OCI-LY3 (cell line): ENCODE data around the gene SORBS1.

Experiments used
- H2AFZ ChIP-seq: fragments of 200-600, 300-600 bp; shearing (Covaris generic); 2 replicates; pipeline ENCODE4 v1.6.0; 2014; ENCODE audit warnings: antibody characterized with exemption, low read depth, low read length
- H3K27ac ChIP-seq: fragments of 200-600, 300-600 bp; sonication (generic); 2 replicates; pipeline ENCODE4 v1.5.1; 2014; ENCODE audit warnings: mild to moderate bottlenecking, low read length, moderate library complexity, mixed read lengths
- H3K27me3 ChIP-seq: fragments of 200-600, 300-600 bp; sonication (generic); 2 replicates; pipeline ENCODE4 v1.6.1; 2014; ENCODE audit warnings: low read depth, low read length, mixed read lengths
- H3K36me3 ChIP-seq: fragments of 200-600, 300-600 bp; sonication (generic); replicated peaks from 2 replicates; pipeline ENCODE3; 2014; ENCODE audit warnings: low read depth, low read length, mixed read lengths
- H3K4me1 ChIP-seq: fragments of 300-600, 200-600 bp; sonication (generic); 2 replicates; pipeline ENCODE4 v1.6.1; 2014; ENCODE audit warnings: low read length, mixed read lengths
- H3K4me2 ChIP-seq: fragments of 200-600, 300-600 bp; sonication (generic); 2 replicates; pipeline ENCODE4 v1.6.1; 2014; ENCODE audit warnings: low read length, mixed read lengths
- H3K4me3 ChIP-seq: fragments of 300-600, 200-600 bp; sonication (generic); 2 replicates; pipeline ENCODE4 v1.5.1; 2014; ENCODE audit warnings: antibody characterized with exemption, mild to moderate bottlenecking, low read length, moderate library complexity
- H3K79me2 ChIP-seq: fragments of 300-600, 200-600 bp; shearing (Covaris generic); 2 replicates; pipeline ENCODE4 v1.6.1; 2014; ENCODE audit warnings: mild to moderate bottlenecking, low read length, mixed read lengths
- H3K9ac ChIP-seq: fragments of 300-600, 200-600 bp; shearing (Covaris generic); 2 replicates; pipeline ENCODE4 v1.6.0; 2014; ENCODE audit warnings: mild to moderate bottlenecking, low read length, moderate library complexity
- H3K9me3 ChIP-seq: fragments of 200-600, 300-600 bp; shearing (Covaris generic); 2 replicates; pipeline ENCODE4 v1.6.1; 2014; ENCODE audit warnings: low read length, mixed read lengths; ENCODE audit not compliant: insufficient read depth
- H4K20me1 ChIP-seq: fragments of 200-600, 300-600 bp; sonication (generic); 2 replicates; pipeline ENCODE4 v1.6.1; 2016; ENCODE audit warnings: low read length, mixed read lengths; ENCODE audit not compliant: insufficient read depth
- EZH2phosphoT487 ChIP-seq: fragments of 200-600 bp; shearing (Covaris generic); IDR thresholded peaks from 2 replicates; pipeline ENCODE4 v1.6.1; 2018; ENCODE audit warnings: antibody characterized with exemption, mixed run types, low read depth
- TF ChIP-seq, protein P1 (sequence below): fragments of 200-600, 300-600 bp; sonication (generic); IDR thresholded peaks from 2 replicates; pipeline ENCODE4 v1.5.1; 2014; ENCODE audit warnings: antibody characterized with exemption, low read length, low read depth

SORBS1 gene

DNA sequence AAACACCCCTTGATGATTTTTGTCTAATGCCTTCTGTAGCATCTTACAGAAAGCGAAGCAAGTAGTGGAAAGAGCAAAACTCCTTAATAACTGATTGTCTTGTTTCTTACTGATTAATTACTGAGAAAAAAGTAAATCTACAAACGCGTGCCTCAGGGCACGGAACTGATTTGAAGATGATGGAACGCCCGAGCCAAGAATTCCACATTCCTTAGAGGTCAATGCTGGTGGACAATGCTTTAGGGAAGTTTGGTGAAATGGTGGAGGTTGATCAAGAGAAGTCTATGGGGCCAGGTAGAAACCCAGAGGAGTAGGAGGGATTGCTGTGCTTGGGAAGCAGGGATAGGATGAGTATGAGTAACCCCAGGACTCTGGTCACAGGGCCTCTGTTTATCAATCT is 5.0 kb upstream of the SORBS1 start:
- Histone ChIP-seq H3K4me1 (0 out of 2 replicates have a peak, but pooled peaks cover 4% of the 10 kb centered on the region), H3K9me3 (no peaks in the 10 kb centered on the region), H3K36me3 (no peaks in the 10 kb centered on the region), H3K9ac (no peak overlapping the region), H3K4me2 (no peak overlapping the region), H4K20me1 (no peaks in the 10 kb centered on the region), H3K27ac (no peak overlapping the region), H2AFZ (no peak overlapping the region), H3K79me2 (no peaks in the 10 kb centered on the region), H3K4me3 (no peak overlapping the region), H3K27me3 (no peaks in the 10 kb centered on the region)
- TF ChIP-seq, protein P1, sequence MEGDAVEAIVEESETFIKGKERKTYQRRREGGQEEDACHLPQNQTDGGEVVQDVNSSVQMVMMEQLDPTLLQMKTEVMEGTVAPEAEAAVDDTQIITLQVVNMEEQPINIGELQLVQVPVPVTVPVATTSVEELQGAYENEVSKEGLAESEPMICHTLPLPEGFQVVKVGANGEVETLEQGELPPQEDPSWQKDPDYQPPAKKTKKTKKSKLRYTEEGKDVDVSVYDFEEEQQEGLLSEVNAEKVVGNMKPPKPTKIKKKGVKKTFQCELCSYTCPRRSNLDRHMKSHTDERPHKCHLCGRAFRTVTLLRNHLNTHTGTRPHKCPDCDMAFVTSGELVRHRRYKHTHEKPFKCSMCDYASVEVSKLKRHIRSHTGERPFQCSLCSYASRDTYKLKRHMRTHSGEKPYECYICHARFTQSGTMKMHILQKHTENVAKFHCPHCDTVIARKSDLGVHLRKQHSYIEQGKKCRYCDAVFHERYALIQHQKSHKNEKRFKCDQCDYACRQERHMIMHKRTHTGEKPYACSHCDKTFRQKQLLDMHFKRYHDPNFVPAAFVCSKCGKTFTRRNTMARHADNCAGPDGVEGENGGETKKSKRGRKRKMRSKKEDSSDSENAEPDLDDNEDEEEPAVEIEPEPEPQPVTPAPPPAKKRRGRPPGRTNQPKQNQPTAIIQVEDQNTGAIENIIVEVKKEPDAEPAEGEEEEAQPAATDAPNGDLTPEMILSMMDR: no peak
- TF ChIP-seq EZH2phosphoT487: no peak

DNA sequence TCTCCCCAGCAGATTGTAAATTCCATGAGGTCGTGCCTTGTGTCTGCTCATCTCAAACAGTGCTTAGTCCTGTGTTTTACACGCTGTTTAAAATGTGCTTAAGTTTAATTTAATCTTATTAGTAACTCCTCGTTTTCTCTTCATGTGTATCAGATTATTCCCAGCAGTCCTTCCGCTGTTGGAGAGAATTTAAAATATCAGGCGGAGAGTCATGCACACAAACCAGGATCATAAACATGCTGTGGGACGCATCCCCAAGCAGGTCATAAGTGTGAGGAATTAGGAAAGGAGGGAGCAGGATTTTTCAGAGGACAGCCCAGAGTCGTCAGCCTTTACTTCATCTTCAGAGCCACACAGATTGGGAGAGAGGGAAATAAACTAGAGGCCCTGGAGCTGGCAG is 4.2 kb upstream of the SORBS1 start:
- Histone ChIP-seq H3K9ac (no peak overlapping the region), H3K4me1 (0 out of 2 replicates have a peak, but pooled peaks cover 6% of the 10 kb centered on the region), H4K20me1 (no peaks in the 10 kb centered on the region), H3K79me2 (no peaks in the 10 kb centered on the region), H3K4me2 (no peak overlapping the region), H3K27me3 (no peaks in the 10 kb centered on the region), H3K4me3 (no peak overlapping the region), H3K27ac (no peak overlapping the region), H3K9me3 (no peaks in the 10 kb centered on the region), H2AFZ (no peak overlapping the region), H3K36me3 (no peaks in the 10 kb centered on the region)
- TF ChIP-seq, protein P1: no peak
- TF ChIP-seq EZH2phosphoT487: no peak

DNA sequence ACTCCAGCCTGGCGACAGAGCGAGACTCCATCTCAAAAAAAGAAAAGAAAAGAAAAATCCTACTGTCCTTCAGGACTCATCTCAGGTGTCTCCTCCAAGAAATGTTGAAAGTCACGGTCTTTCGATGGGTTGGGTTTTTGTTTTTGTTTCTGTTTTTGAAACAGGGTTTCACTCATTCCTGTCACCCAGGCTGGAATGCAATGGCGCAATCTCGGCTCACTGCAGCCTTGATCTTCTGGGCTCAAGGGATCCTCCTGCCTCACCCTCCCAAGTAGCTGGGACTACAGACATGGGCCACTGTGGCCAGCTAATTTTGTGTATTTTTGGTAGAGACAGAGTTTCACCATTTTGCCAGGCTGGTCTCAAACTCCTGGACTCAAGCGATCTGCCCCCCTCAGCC is 3.1 kb upstream of the SORBS1 start:
- Histone ChIP-seq H3K27ac (no peak overlapping the region), H3K4me1 (0 out of 2 replicates have a peak, but pooled peaks cover 7% of the 10 kb centered on the region), H3K36me3 (no peaks in the 10 kb centered on the region), H3K4me3 (no peak overlapping the region), H2AFZ (no peak overlapping the region), H3K79me2 (no peaks in the 10 kb centered on the region), H3K27me3 (0 out of 2 replicates have a peak, but pooled peaks cover 4% of the 10 kb centered on the region), H4K20me1 (no peaks in the 10 kb centered on the region), H3K4me2 (no peak overlapping the region), H3K9me3 (no peaks in the 10 kb centered on the region), H3K9ac (no peak overlapping the region)
- TF ChIP-seq, protein P1: no peak
- no peak for TF ChIP-seq EZH2phosphoT487

GRCh38 chr10:95562341-95562965 is 1.3 kb upstream of the SORBS1 start:
- H3K4me1 ChIP-seq: 0 out of 2 replicates have a peak, but pooled peaks cover 7% of the 10 kb centered on the region
- H3K27ac ChIP-seq: no peak overlapping the region
- H3K4me3 ChIP-seq: no peak overlapping the region
- no peaks in the 10 kb centered on the region for H3K36me3 ChIP-seq
- H3K79me2 ChIP-seq: no peaks in the 10 kb centered on the region
- no peaks in the 10 kb centered on the region for H4K20me1 ChIP-seq
- H3K9ac ChIP-seq: no peak overlapping the region
- TF ChIP-seq, protein P1: no peak
- TF ChIP-seq EZH2phosphoT487: no peak
- H2AFZ ChIP-seq: no peak overlapping the region
- no peaks in the 10 kb centered on the region for H3K9me3 ChIP-seq
- H3K27me3 ChIP-seq: 0 out of 2 replicates have a peak, but pooled peaks cover 10% of the 10 kb centered on the region
- no peak overlapping the region for H3K4me2 ChIP-seq
